Measurements from ENCODE around the gene GPS1. TPM values are rescaled to one million over a fixed set of nuclear protein-coding genes. Genes with fewer than 3 reads are reported as not detected.

The GPS1 gene
- total RNA-seq, 2 experiments from 2014 or later: 82.7 to 88.6 TPM

GRCh38 chr17:82088838-82089722, 37.4 kb downstream of the GPS1 start:
- DNase-seq (no peak), ATAC-seq (no peak)
- ChIA-PET POLR2A (interaction anchor here (1.0 to 3.6 kb wide), 6 partner anchors 8 to 65 kb away, joined by 3 to 18 read pairs (median 6); no protein-coding TSS in a partner anchor), CTCF (no interaction called here)
- no peaks in the 10 kb centered on the region for H3K27me3 Mint-ChIP-seq
- peaks cover 20% of the 10 kb centered on the region for H3K36me3 Mint-ChIP-seq (ENCODE audit: low read depth)
- H3K27ac Mint-ChIP-seq: no peak overlapping the region
- H3K4me1 Mint-ChIP-seq (ENCODE audit: low read depth): no peaks in the 10 kb centered on the region
- H3K9me3 Mint-ChIP-seq: no peaks in the 10 kb centered on the region
- no peak overlapping the region for H3K4me3 Mint-ChIP-seq
- intact Hi-C loops (cut with micrococcal nuclease): no loop called here
- TF ChIP-seq CTCF (IDR thresholded peaks at IDR 0.05): no peak

DNA sequence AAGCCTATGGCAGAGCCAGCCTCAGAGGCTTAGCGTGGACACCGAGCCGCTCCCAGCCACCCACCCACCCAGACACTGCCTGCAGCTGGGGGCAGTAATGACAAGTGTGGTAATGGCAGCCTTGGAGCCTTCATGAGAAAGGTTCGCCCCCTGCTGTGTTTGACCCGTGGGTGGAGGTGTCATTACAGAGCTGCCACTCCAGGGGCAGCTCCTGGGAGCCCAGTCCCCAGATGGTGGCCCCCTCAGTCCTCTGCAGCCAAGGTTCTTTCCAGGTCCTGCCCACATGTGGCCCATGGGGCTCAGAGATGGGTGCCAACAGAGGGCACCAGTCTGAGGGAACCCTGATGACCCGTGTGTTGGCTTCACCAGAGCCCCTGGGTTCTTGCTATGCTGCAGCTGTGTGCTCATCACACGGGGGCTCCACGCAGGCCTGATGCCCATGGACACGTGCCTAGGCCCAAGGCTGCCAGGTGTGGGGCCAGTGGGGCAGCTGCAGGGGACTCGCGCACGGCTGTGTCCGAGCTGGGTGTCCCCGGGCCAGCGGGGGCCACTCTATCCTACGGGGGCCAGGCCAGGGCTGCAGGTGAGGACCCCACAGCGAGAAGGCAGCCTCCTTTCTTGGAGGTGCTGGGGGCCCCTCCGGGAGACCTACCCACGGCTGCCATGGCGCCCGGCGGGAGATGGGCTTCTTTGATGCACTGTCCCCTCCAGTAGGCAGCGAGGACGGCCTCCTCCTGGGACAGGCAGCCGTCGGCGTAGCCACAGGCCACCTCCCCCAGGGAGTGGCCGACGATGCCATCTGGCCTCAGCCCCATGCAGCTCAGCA, 38.2 kb downstream of the GPS1 start:
- CTCF ChIA-PET: no interaction called here
- Mint-ChIP-seq H3K27me3 (no peaks in the 10 kb centered on the region), H3K9me3 (no peaks in the 10 kb centered on the region), H3K36me3 (ENCODE audit: low read depth) (peaks cover 18% of the 10 kb centered on the region), H3K4me3 (no peak overlapping the region), H3K4me1 (ENCODE audit: low read depth) (no peaks in the 10 kb centered on the region), H3K27ac (no peak overlapping the region)
- intact Hi-C loops (cut with micrococcal nuclease): no loop called here
- no peak for DNase-seq
- no peak for TF ChIP-seq CTCF (IDR thresholded peaks at IDR 0.05)
- ATAC-seq: no peak
- POLR2A ChIA-PET: interaction anchor here (1.1 to 3.6 kb wide), 3 partner anchors 10 to 64 kb away, joined by 3 to 18 read pairs (median 14); no protein-coding TSS in a partner anchor

GRCh38 chr17:82090549-82091263, 39.0 kb downstream of the GPS1 start:
- TF ChIP-seq CTCF (IDR thresholded peaks at IDR 0.05): no peak
- intact Hi-C loops (cut with micrococcal nuclease): no loop called here
- no peak overlapping the region for H3K27ac Mint-ChIP-seq
- H3K27me3 Mint-ChIP-seq: no peaks in the 10 kb centered on the region
- H3K4me3 Mint-ChIP-seq: no peak overlapping the region
- no peaks in the 10 kb centered on the region for H3K9me3 Mint-ChIP-seq
- ChIA-PET POLR2A (interaction anchor here (3.4 to 3.6 kb wide), 2 partner anchors 11 to 14 kb away, joined by 14 to 18 read pairs; no protein-coding TSS in a partner anchor), CTCF (no interaction called here)
- peaks cover 2% of the 10 kb centered on the region for H3K4me1 Mint-ChIP-seq (ENCODE audit: low read depth)
- no peak for ATAC-seq
- peaks cover 23% of the 10 kb centered on the region for H3K36me3 Mint-ChIP-seq (ENCODE audit: low read depth)
- no peak for DNase-seq

- H3K4me3 Mint-ChIP-seq: no peak overlapping the region
- H3K36me3 Mint-ChIP-seq (ENCODE audit: low read depth): peaks cover 26% of the 10 kb centered on the region
- intact Hi-C loops (cut with micrococcal nuclease): no loop called here
- no peaks in the 10 kb centered on the region for H3K9me3 Mint-ChIP-seq
- ChIA-PET CTCF (no interaction called here), POLR2A (interaction anchor here (0.8 to 3.6 kb wide), 4 partner anchors 11 to 39 kb away, joined by 3 to 18 read pairs (median 9); no protein-coding TSS in a partner anchor)
- H3K27me3 Mint-ChIP-seq: no peaks in the 10 kb centered on the region
- no peak for DNase-seq
- H3K4me1 Mint-ChIP-seq (ENCODE audit: low read depth): peaks cover 4% of the 10 kb centered on the region
- no peak for TF ChIP-seq CTCF (IDR thresholded peaks at IDR 0.05)
- no peak for ATAC-seq
- no peak overlapping the region for H3K27ac Mint-ChIP-seq
Measured at GRCh38 chr17:82091264-82092066, 39.8 kb downstream of the GPS1 start.
